OCI-LY7 (cell line): Measurements from ENCODE around the gene CA12. TPM values are rescaled to one million over a fixed set of nuclear protein-coding genes. Genes with fewer than 3 reads are reported as not detected.

Experiments used
- BruUV-seq: library from RNA; stranded (reverse); fragments of 400-500 nt; replicated peaks from 2 replicates; lab custom pipeline; 2021; lab: Mats Ljungman, UMichigan
- CTCF ChIA-PET: fragments of 300-600 bp; sonication (Branson Sonifier 250); formaldehyde crosslinking; loops from one replicate; lab custom pipeline; 2022; ENCODE audit warnings: antibody characterized with exemption; ENCODE audit not compliant: unreplicated experiment; lab: Charles Lee
- POLR2A ChIA-PET: fragments of 300-600 bp; sonication (Branson Sonifier 250); formaldehyde crosslinking; loops from one replicate; lab custom pipeline; 2022; ENCODE audit warnings: antibody characterized with exemption; lab: Charles Lee
- DNase-seq: peaks from one replicate; pipeline ENCODE4 v3.0.0-alpha.2; 2015; ENCODE audit warnings: low spot score
- H2AFZ ChIP-seq: fragments of 200-600 bp; sonication (generic), shearing (Covaris generic); 2 replicates; pipeline ENCODE4 v1.6.1; 2014; ENCODE audit warnings: mild to moderate bottlenecking, antibody characterized with exemption, low read length, moderate library complexity
- H3K27ac ChIP-seq: fragments of 200-600 bp; sonication (generic); 2 replicates; pipeline ENCODE4 v1.5.1; 2014; ENCODE audit warnings: mixed run types, low read depth, mild to moderate bottlenecking, moderate library complexity, low read length, inconsistent platforms; ENCODE audit not compliant: poor library complexity, severe bottlenecking
- H3K36me3 ChIP-seq: fragments of 200-600 bp; sonication (generic); 2 replicates; pipeline ENCODE4 v1.6.1; 2014; ENCODE audit warnings: mild to moderate bottlenecking, antibody characterized with exemption, low read length, moderate library complexity, mixed read lengths; ENCODE audit not compliant: insufficient read depth
- H3K4me1 ChIP-seq: fragments of 200-600 bp; sonication (generic); 2 replicates; pipeline ENCODE4 v1.5.1; 2014; ENCODE audit warnings: mild to moderate bottlenecking, low read length; ENCODE audit not compliant: insufficient read depth, poor library complexity, severe bottlenecking
- H3K4me2 ChIP-seq: fragments of 200-600 bp; sonication (generic); 2 replicates; pipeline ENCODE4 v1.6.1; 2014; ENCODE audit warnings: mild to moderate bottlenecking, low read length
- H3K4me3 ChIP-seq: fragments of 200-600 bp; sonication (generic); 2 replicates; pipeline ENCODE4 v1.5.1; 2014; ENCODE audit warnings: mild to moderate bottlenecking, low read depth, low read length; ENCODE audit not compliant: poor library complexity, severe bottlenecking
- H3K79me2 ChIP-seq: fragments of 200-600 bp; sonication (generic); 2 replicates; pipeline ENCODE4 v1.6.1; 2016; ENCODE audit warnings: low read depth, mild to moderate bottlenecking, low read length, moderate library complexity, mixed read lengths; ENCODE audit not compliant: insufficient read depth
- H3K9me2 ChIP-seq: fragments of 200-600 bp; sonication (generic); 2 replicates; pipeline ENCODE4 v1.6.1; 2016; ENCODE audit warnings: mild to moderate bottlenecking, low read length, mixed read lengths; ENCODE audit not compliant: insufficient read depth
- H3K9me3 ChIP-seq: fragments of 200-600 bp; sonication (generic); 2 replicates; pipeline ENCODE4 v1.6.1; 2014; ENCODE audit warnings: mild to moderate bottlenecking, mixed run types, low read length, mixed read lengths
- H4K20me1 ChIP-seq: fragments of 200-600 bp; sonication (generic); 2 replicates; pipeline ENCODE4 v1.6.1; 2014; ENCODE audit warnings: mild to moderate bottlenecking, antibody characterized with exemption, low read length, moderate library complexity, mixed read lengths; ENCODE audit not compliant: insufficient read depth
- CTCF ChIP-seq: fragments of 200-600 bp; sonication (generic); conservative IDR thresholded peaks from 2 replicates; pipeline ENCODE4 v1.5.1; 2014; ENCODE audit warnings: mild to moderate bottlenecking, antibody characterized with exemption, low read length, moderate library complexity, mixed read lengths
- EZH2phosphoT487 ChIP-seq: fragments of 200-600 bp; sonication (generic); IDR thresholded peaks from 2 replicates; pipeline ENCODE4 v1.6.1; 2018; ENCODE audit warnings: low read depth, borderline replicate concordance, mild to moderate bottlenecking, mixed run types, antibody characterized with exemption, low read length, moderate library complexity, mixed read lengths
- intact Hi-C: fragments of 100-400 bp; cut with micrococcal nuclease; formaldehyde crosslinking; loops from one replicate; pipeline ENCODE4 v1.10.0; 2022; ENCODE audit not compliant: unreplicated experiment
- total RNA-seq, 2 experiments: library from RNA; depleted of rRNA in 1 of 2; stranded (reverse); fragments of >200 nt in 1 of 2; shearing (Covaris generic) in 1 of 2; gene quantifications; 2 replicates each; pipeline ENCODE4 v1.2.3, GENCODE V29; 2014 to 2022

CA12 gene
- total RNA-seq, 2 experiments from 2014 or later = not detected

GRCh38 chr15:63339836-63340235, 41.8 kb downstream of the CA12 start:
- H3K4me2 ChIP-seq = no peak overlapping the region
- H3K79me2 ChIP-seq = no peaks in the 10 kb centered on the region
- no peaks in the 10 kb centered on the region for H3K36me3 ChIP-seq
- no peak overlapping the region for H3K27ac ChIP-seq
- ChIA-PET POLR2A (interaction anchor here (0.7 kb wide), 1 partner anchor 355 kb away, joined by 5 read pairs; no protein-coding TSS in a partner anchor), CTCF (no interaction called here)
- H3K9me2 ChIP-seq = no peaks in the 10 kb centered on the region
- TF ChIP-seq EZH2phosphoT487 (no peak), CTCF (no peak)
- no TSS peak for BruUV-seq
- intact Hi-C loops = no loop called here
- no peaks in the 10 kb centered on the region for H3K9me3 ChIP-seq
- no peak overlapping the region for H2AFZ ChIP-seq
- H3K4me1 ChIP-seq = no peaks in the 10 kb centered on the region
- H4K20me1 ChIP-seq = no peaks in the 10 kb centered on the region
- no peak overlapping the region for H3K4me3 ChIP-seq
- DNase-seq = no peak

- Histone ChIP-seq H4K20me1 (no peaks in the 10 kb centered on the region), H3K4me2 (no peak overlapping the region), H3K4me1 (no peaks in the 10 kb centered on the region), H3K36me3 (no peaks in the 10 kb centered on the region), H3K4me3 (no peak overlapping the region), H3K9me3 (no peaks in the 10 kb centered on the region), H3K79me2 (no peaks in the 10 kb centered on the region), H3K9me2 (no peaks in the 10 kb centered on the region), H2AFZ (no peak overlapping the region), H3K27ac (no peak overlapping the region)
- ChIA-PET CTCF (no interaction called here), POLR2A (interaction anchor here (0.7 kb wide), 1 partner anchor 355 kb away, joined by 5 read pairs; no protein-coding TSS in a partner anchor)
- TF ChIP-seq EZH2phosphoT487 (no peak), CTCF (no peak)
- no TSS peak for BruUV-seq
- no peak for DNase-seq
- intact Hi-C loops = no loop called here
Measured at GRCh38 chr15:63339006-63339766, 42.5 kb downstream of the CA12 start.

GRCh38 chr15:63338170-63338569, 43.5 kb downstream of the CA12 start:
- CTCF ChIA-PET = no interaction called here
- BruUV-seq = no TSS peak

More at GRCh38 chr15:63338170-63338569, 43.5 kb downstream of the CA12 start:
- H3K27ac ChIP-seq = no peak overlapping the region
- POLR2A ChIA-PET = no interaction called here
- H3K4me1 ChIP-seq = no peaks in the 10 kb centered on the region
- no peak overlapping the region for H3K4me2 ChIP-seq
- no peak for DNase-seq
- no peaks in the 10 kb centered on the region for H3K79me2 ChIP-seq
- no peaks in the 10 kb centered on the region for H4K20me1 ChIP-seq
- H2AFZ ChIP-seq = no peak overlapping the region
- H3K9me2 ChIP-seq = no peaks in the 10 kb centered on the region
- no peak overlapping the region for H3K4me3 ChIP-seq
- intact Hi-C loops = no loop called here
- H3K9me3 ChIP-seq = no peaks in the 10 kb centered on the region
- TF ChIP-seq EZH2phosphoT487 (no peak), CTCF (no peak)
- H3K36me3 ChIP-seq = no peaks in the 10 kb centered on the region
